GM18868 (cell line): ENCODE results near the gene KLF15.

Source experiments
- ATAC-seq: cut with Tn5 transposase; IDR thresholded peaks from one replicate; pipeline ENCODE4 v1.9.1; 2021; ENCODE audit warnings: mild to moderate bottlenecking, moderate library complexity; ENCODE audit not compliant: unreplicated experiment

The KLF15 gene

DNA sequence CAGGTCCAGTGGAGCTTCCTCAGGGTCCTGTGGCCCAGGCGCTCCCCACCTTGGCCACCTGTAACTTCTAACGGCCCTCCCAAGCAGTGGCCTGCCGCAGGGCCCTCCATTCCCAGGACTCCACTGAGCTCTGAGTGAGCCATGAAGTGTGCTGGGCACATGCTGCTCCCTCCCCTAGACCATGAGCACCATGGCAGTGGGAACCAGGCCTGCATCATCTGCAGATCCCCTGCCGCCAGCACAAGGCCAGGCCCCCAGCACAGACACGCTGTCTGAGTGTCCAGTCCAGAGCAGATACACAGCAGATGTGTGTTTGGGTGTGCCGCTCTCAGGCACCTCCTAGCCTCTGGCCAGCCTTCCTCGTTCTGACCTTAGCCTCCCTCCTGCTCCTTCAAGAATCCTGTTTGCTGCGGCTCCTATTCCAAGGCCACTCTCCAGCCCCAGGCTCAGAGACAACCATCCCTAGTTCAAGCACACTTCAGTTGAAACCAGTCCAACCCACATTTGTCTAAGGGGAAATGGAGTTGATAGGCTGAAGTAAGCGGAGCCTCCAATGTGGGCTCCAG is 7.0 kb upstream of the KLF15 start:
- ATAC-seq = no peak

DNA sequence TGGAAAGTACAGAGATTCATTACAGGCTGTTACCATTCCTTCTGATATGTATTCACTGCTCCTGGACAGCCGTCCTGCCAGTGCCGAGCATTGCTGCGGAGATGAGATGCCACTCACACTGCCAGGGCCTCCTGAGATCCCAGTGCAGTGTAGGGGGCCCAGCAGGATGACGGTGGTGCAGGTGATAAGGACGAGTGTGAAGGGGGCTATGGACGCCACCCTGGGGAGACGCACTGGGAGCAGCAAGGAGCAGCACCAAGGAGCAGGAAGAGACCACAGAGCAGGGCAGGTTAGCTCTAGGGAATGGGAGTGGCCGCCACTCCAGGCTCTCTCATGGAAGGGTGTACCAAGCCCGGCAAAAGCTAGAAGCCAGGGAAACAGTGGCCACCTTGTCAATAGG is 4.0 kb upstream of the KLF15 start:
- ATAC-seq = no peak

DNA sequence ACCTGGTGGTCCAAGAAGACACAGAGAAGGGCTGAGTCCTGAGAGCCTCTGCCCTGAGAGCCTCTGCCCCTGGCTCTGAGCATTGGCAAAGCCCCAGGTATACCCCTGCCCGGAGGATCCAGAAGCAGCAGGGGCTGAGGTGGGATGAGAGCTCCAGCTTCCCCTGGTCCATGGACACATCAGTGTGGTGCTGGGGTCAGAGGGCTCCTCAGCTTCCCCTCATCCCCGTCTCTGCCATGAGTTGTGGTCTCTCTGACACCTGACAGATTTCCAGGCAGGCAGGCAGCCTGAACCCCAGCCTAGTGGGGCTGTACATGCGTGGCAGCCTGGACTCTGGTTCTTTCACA is 3.5 kb upstream of the KLF15 start:
- ATAC-seq = no peak

DNA sequence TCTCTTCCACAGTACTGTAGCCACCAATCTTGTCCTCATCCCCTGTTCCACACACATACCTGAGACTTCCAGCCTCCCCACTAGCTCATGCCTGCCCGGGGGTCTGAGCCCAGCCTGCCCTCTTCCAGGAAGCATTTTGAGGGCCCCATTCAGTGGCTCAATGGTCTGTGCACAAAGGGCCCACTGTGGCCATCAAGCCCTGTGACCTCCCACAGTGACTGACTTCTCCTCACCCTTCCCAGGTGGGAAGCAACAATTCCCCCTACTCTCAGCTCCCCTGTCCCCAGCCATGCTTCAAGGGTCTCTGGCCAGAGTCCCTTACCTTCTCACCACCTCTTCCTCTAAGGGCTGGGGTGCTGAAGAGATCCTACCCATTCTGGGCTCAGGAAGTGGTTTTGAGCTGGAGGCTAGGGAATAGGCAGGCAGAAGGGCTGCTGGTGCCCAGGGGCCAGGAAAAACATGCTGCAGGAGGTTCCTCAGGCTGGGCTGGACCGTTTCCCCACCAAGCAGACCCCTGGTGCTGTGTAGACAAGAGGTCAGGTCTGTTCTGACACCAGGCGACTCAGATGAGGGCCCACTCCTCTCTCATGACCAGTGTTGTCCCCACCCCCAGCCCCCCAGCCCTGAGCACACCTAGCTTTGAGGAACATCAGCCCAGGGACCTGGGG is 3.0 kb upstream of the KLF15 start:
- no peak for ATAC-seq

- ATAC-seq = no peak
These were observed 1.6 kb upstream of the KLF15 start for GRCh38 chr3:126358816-126359181.

GRCh38 chr3:126358038-126358815 is 1.0 kb upstream of the KLF15 start:
- ATAC-seq = no peak

DNA sequence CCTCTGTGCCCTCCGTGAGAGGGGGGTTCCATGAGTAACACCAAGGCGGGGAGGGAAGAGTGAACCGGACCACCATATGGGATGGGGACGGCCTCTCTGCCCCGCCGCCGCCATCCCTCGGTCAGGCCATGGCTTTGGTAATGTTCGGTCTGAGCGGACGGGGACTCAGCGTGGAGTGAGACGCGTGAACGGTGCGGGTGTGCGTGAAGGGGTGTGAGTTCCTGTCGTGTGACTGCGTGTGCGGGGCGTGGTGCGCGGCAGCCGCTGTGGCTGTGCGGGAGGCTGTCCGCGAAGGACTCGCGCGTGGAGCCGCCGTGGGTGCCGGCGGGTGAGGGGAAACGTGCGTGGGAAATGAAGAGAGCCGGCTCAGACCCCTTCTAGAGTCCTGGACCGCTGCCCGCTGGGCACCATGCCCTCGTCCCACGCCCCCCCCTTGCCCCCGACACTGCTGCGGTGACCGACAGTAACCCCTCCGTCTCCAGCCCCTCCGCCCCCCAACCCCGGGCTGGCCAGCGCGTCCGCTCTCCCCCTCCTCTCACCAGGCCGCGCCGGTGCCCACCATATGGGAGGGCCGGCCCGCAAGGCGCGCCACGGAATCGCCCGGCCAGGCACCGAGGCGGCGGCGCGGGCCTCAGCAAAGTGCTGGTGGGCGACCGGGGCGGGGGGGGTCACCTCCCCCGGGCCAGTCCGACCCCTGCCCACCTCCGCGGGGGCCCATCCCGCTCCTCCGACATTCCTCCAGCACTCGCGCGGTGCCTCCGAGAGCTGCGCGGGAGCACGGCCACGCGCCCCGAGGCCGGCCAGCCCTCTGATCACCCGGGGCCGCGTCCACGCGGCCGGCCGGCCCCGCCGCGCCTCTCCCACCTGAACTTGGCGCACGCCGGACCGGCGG is 589 bp downstream of the KLF15 start:
- ATAC-seq = peak; percentile 18

DNA sequence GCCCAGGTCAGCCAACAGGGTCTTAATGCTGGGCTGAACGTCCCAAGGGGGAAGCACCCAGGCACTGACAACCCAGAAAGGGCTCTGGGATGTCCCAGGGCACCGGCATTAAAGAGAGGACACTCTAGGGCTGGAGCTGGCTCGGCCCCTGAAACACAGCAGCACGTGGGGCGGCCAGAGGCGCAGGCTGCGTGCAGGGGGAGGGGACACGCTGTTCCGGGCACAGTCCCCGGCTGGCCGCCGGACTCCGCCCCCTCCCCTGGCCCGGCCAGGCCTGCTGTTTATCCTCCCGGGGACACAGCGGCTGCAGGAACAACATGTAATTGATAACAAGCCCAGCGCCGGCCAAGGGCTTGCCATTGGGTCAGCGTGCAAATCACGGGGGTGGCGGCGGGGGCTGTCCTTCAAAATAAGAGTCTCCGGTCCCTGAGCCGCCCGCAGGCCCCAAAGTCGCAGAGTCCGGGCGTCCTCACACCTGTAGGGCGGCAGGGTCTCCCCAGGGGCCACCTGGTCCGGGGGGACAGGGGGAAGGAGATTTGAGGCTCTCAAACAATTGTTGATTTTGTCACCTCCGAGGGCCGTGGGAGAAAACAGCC is 1.3 kb downstream of the KLF15 start:
- no peak for ATAC-seq

GRCh38 chr3:126355251-126355650 is 2.0 kb downstream of the KLF15 start:
- no peak for ATAC-seq

- no peak for ATAC-seq
These were observed 2.4 kb downstream of the KLF15 start for GRCh38 chr3:126354776-126355175.

GRCh38 chr3:126353694-126354321 is 3.4 kb downstream of the KLF15 start:
- ATAC-seq = no peak

- ATAC-seq = no peak
These were observed 4.4 kb downstream of the KLF15 start for GRCh38 chr3:126352476-126353454.

- no peak for ATAC-seq
These were observed 5.3 kb downstream of the KLF15 start for GRCh38 chr3:126351771-126352475.

- no peak for ATAC-seq
These were observed 6.0 kb downstream of the KLF15 start for GRCh38 chr3:126351086-126351770.

DNA sequence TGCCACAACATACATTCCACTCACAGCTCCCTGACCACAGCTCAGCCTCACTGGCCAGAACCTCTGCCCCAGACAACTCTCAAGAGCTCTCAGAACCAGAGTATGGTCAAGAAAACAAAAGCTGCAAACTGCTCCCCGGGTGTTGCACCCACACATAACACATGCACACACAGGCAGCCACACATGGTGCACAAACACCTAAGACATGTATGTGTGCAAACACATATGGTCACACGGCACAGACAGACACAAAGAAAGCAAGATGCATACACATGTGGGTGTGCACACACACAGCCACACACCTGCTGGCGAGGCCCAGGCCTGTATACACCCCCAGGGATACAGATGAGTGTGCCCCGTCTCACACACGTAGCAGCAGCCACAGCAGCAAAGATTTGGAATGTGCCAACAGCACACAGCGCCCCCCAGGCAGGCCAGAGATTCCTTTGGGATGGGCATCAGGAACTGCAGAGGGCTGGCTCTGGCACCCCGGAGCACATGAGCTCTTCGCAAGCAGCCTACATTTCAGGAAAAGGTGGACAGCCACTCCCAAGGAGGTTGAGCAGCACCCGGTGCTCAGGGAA is 6.6 kb downstream of the KLF15 start:
- no peak for ATAC-seq

- no peak for ATAC-seq
These were observed 7.4 kb downstream of the KLF15 start for GRCh38 chr3:126349611-126350501.

GRCh38 chr3:126349071-126349470 is 8.1 kb downstream of the KLF15 start:
- ATAC-seq = no peak
